Measurements from ENCODE around the gene HOXC11. TPM values are rescaled to one million over a fixed set of nuclear protein-coding genes. Genes with fewer than 3 reads are reported as not detected.

The HOXC11 gene
- total RNA-seq, 4 donors from 2014 or later: 0.20 to 0.63 (median 0.60) TPM; not detected in 1

GRCh38 chr12:54015018-54015931 is 42.3 kb downstream of the HOXC11 start:
- 52 to 66% methylated on average over 23 of the region's 23 CpGs for WGBS, 2 donors

GRCh38 chr12:54016051-54016450 is 43.1 kb downstream of the HOXC11 start:
- H3K27me3 ChIP-seq: peaks cover 0 to 52% of the 10 kb centered on the region in 2 donors
- peaks cover 0 to 79% (median 15%) of the 10 kb centered on the region in 4 donors for H3K4me1 ChIP-seq
- H3K27ac ChIP-seq: peak overlapping the region; percentile 87 to 99 (median 96)

More at GRCh38 chr12:54015018-54015931, 42.3 kb downstream of the HOXC11 start:
- peaks cover 0 to 78% (median 11%) of the 10 kb centered on the region in 4 donors for H3K4me1 ChIP-seq
- no peak for DNase-seq (ENCODE audit: low spot score in 2 of 2)
- no peaks in the 10 kb centered on the region for H3K9me3 ChIP-seq
- no peaks in the 10 kb centered on the region for H3K36me3 ChIP-seq
- peak overlapping the region in 3 of 4 donors; percentile 87 to 99 (median 96) for H3K27ac ChIP-seq
- TF ChIP-seq CTCF (IDR thresholded peaks at IDR 0.05) (no peak), EP300 (IDR thresholded peaks at IDR 0.05) (no peak), POLR2A (IDR thresholded peaks at IDR 0.05) (no peak)
- peaks cover 0 to 49% of the 10 kb centered on the region in 2 donors for H3K27me3 ChIP-seq
- peak overlapping the region in 3 of 4 donors; percentile 8 to 38 (median 16) for H3K4me3 ChIP-seq

GRCh38 chr12:54016478-54016964 is 43.6 kb downstream of the HOXC11 start:
- H3K4me1 ChIP-seq: peaks cover 0 to 79% (median 16%) of the 10 kb centered on the region in 4 donors
- H3K27ac ChIP-seq: peak overlapping the region; percentile 87 to 99 (median 96)
- peaks cover 0 to 51% of the 10 kb centered on the region in 2 donors for H3K27me3 ChIP-seq
- H3K36me3 ChIP-seq: no peaks in the 10 kb centered on the region
- H3K9me3 ChIP-seq: no peaks in the 10 kb centered on the region
- DNase-seq (ENCODE audit: low spot score in 2 of 2): no peak
- TF ChIP-seq CTCF (IDR thresholded peaks at IDR 0.05) (no peak), EP300 (IDR thresholded peaks at IDR 0.05) (peak in 1 of 2 donors; percentile 75)
- peak overlapping the region; percentile 53 to 74 (median 62) for H3K4me3 ChIP-seq
- WGBS, 2 donors: 1% methylated on average over 25 of the region's 25 CpGs

More at GRCh38 chr12:54016051-54016450, 43.1 kb downstream of the HOXC11 start:
- WGBS, 2 donors: 9 to 14% methylated on average over 3 of the region's 3 CpGs
- H3K36me3 ChIP-seq: no peaks in the 10 kb centered on the region
- H3K4me3 ChIP-seq: peak overlapping the region; percentile 53 to 74 (median 62)
- no peaks in the 10 kb centered on the region for H3K9me3 ChIP-seq
- TF ChIP-seq POLR2A (IDR thresholded peaks at IDR 0.05): no peak
- no peak for DNase-seq (ENCODE audit: low spot score in 2 of 2)

- no peak for DNase-seq (ENCODE audit: low spot score in 2 of 2)
Observed at GRCh38 chr12:54017027-54017788, 44.3 kb downstream of the HOXC11 start.

GRCh38 chr12:54017878-54018467 is 45.0 kb downstream of the HOXC11 start:
- peak; percentile 41 to 77 for TF ChIP-seq POLR2A (IDR thresholded peaks at IDR 0.05)
- peak in 1 of 2 donors; percentile 95 for TF ChIP-seq EP300 (IDR thresholded peaks at IDR 0.05)
- no peak for TF ChIP-seq CTCF (IDR thresholded peaks at IDR 0.05)
- WGBS, 2 donors: 0 to 3% methylated on average over 28 to 31 of the region's 34 CpGs
- H3K27me3 ChIP-seq: peaks cover 0 to 42% of the 10 kb centered on the region in 2 donors
- H3K9me3 ChIP-seq: no peaks in the 10 kb centered on the region
- H3K36me3 ChIP-seq: no peaks in the 10 kb centered on the region
- H3K27ac ChIP-seq: peak overlapping the region; percentile 87 to 99 (median 96)
- DNase-seq (ENCODE audit: low spot score in 2 of 2): peak; percentile 79 to 87
- H3K4me1 ChIP-seq: peaks cover 0 to 82% (median 21%) of the 10 kb centered on the region in 4 donors
- peak overlapping the region; percentile 53 to 74 (median 62) for H3K4me3 ChIP-seq

More at GRCh38 chr12:54017027-54017788, 44.3 kb downstream of the HOXC11 start:
- peaks cover 0 to 46% of the 10 kb centered on the region in 2 donors for H3K27me3 ChIP-seq
- no peaks in the 10 kb centered on the region for H3K36me3 ChIP-seq
- peak overlapping the region; percentile 87 to 99 (median 96) for H3K27ac ChIP-seq
- peak overlapping the region; percentile 53 to 74 (median 62) for H3K4me3 ChIP-seq
- 1 to 2% methylated on average over 24 of the region's 24 CpGs for WGBS, 2 donors
- peaks cover 0 to 82% (median 19%) of the 10 kb centered on the region in 4 donors for H3K4me1 ChIP-seq
- H3K9me3 ChIP-seq: no peaks in the 10 kb centered on the region
- no peak for TF ChIP-seq POLR2A (IDR thresholded peaks at IDR 0.05)

All from tibial nerve (tissue), 4 donors.